Vagina (tissue), 2 donors: ENCODE measurements around the gene PFN4. TPM values are rescaled to one million over a fixed set of nuclear protein-coding genes. Genes with fewer than 3 reads are reported as not detected.

ENCODE experiments used
- DNase-seq, 2 donors: peaks; one replicate each; pipeline ENCODE4 v3.0.0-alpha.2; 2017; ENCODE audit errors: extremely low spot score in 2 of 2
- H3K27ac ChIP-seq: fragments of 200-600 bp; sonication (generic); one replicate; pipeline ENCODE4 v1.5.1; 2019
- H3K27me3 ChIP-seq: fragments of 200-600 bp; sonication (generic); one replicate; pipeline ENCODE4 v1.5.1; 2019
- H3K36me3 ChIP-seq, 2 donors: fragments of 200-600 bp; sonication (generic); one replicate each; pipeline ENCODE4 v1.5.1; 2017 to 2019
- H3K4me1 ChIP-seq: fragments of 200-600 bp; sonication (generic); one replicate; pipeline ENCODE4 v1.5.1; 2019
- H3K4me3 ChIP-seq, 2 donors: fragments of 200-600 bp; sonication (generic); 1 replicate in 1 of 2; 2 replicates in 1 of 2; pipeline ENCODE4 v1.5.1; 2016 to 2019
- H3K9me3 ChIP-seq: fragments of 200-600 bp; sonication (generic); one replicate; pipeline ENCODE4 v1.5.1; 2019
- CTCF ChIP-seq, 3 experiments: fragments of 450-650 bp in 2 of 3; fragments of 200-600 bp in 1 of 3; sonication (generic) in 1 of 3; IDR thresholded peaks; one replicate each; pipeline ENCODE4 v1.5.1; 2017 to 2019; ENCODE audit warnings: antibody characterized with exemption in 3 of 3, mild to moderate bottlenecking in 2 of 3, moderate library complexity in 2 of 3
- POLR2A ChIP-seq, 2 donors: fragments of 450-650 bp; IDR thresholded peaks; one replicate each; pipeline ENCODE4 v1.6.1; 2017; ENCODE audit warnings: antibody characterized with exemption in 2 of 2, mild to moderate bottlenecking in 2 of 2, moderate library complexity in 2 of 2
- POLR2AphosphoS5 ChIP-seq, 2 donors: sonication (generic); formaldehyde crosslinking; IDR thresholded peaks; one replicate each; pipeline ENCODE4 v1.9.0; 2017; ENCODE audit warnings: antibody characterized with exemption in 2 of 2, mild to moderate bottlenecking in 2 of 2, low read depth in 1 of 2; ENCODE audit not compliant: insufficient read depth in 1 of 2
- intact Hi-C: fragments of 100-400 bp; cut with DNase I; formaldehyde crosslinking; loops from one replicate; pipeline ENCODE4 v1.15.1; 2023
- total RNA-seq: library from RNA; depleted of rRNA; stranded (reverse); fragments of >200 nt; gene quantifications from one replicate; pipeline ENCODE4 v1.2.3, GENCODE V29; 2016

PFN4 gene
- total RNA-seq, 1 donor from 2014 or later: not detected

- DNase-seq: no peak
- Histone ChIP-seq H3K9me3 (no peaks in the 10 kb centered on the region), H3K36me3 (no peaks in the 10 kb centered on the region), H3K4me3 (peak overlapping the region; percentile 74 to 81), H3K27me3 (no peaks in the 10 kb centered on the region), H3K27ac (peak overlapping the region; percentile 91), H3K4me1 (peaks cover 23% of the 10 kb centered on the region)
- intact Hi-C loops: no loop called here
- TF ChIP-seq CTCF (IDR thresholded peaks at IDR 0.05) (no peak), POLR2A (IDR thresholded peaks at IDR 0.05) (no peak), POLR2AphosphoS5 (IDR thresholded peaks at IDR 0.05; ENCODE audit: insufficient read depth in 1 of 2, low read depth in 1 of 2) (no peak)
Observed at GRCh38 chr2:24123922-24124580, 917 bp upstream of the PFN4 start.

GRCh38 chr2:24122366-24123194 lies 554 bp downstream of the PFN4 start:
- intact Hi-C loops: no loop called here
- no peaks in the 10 kb centered on the region for H3K27me3 ChIP-seq
- H3K4me3 ChIP-seq: peak overlapping the region; percentile 74 to 81
- TF ChIP-seq POLR2A (IDR thresholded peaks at IDR 0.05) (no peak), POLR2AphosphoS5 (IDR thresholded peaks at IDR 0.05; ENCODE audit: insufficient read depth in 1 of 2, low read depth in 1 of 2) (no peak)
- H3K9me3 ChIP-seq: no peaks in the 10 kb centered on the region
- H3K4me1 ChIP-seq: peaks cover 23% of the 10 kb centered on the region
- DNase-seq: no peak
- peak overlapping the region; percentile 91 for H3K27ac ChIP-seq
- no peaks in the 10 kb centered on the region for H3K36me3 ChIP-seq

- intact Hi-C loops: no loop called here
- no peaks in the 10 kb centered on the region for H3K27me3 ChIP-seq
- H3K27ac ChIP-seq: no peak overlapping the region
- no peak for TF ChIP-seq POLR2A (IDR thresholded peaks at IDR 0.05)
- no peak for TF ChIP-seq POLR2AphosphoS5 (IDR thresholded peaks at IDR 0.05; ENCODE audit: insufficient read depth in 1 of 2, low read depth in 1 of 2)
- H3K9me3 ChIP-seq: no peaks in the 10 kb centered on the region
- peaks cover 23% of the 10 kb centered on the region for H3K4me1 ChIP-seq
- no peak overlapping the region for H3K4me3 ChIP-seq
- no peaks in the 10 kb centered on the region for H3K36me3 ChIP-seq
- no peak for DNase-seq
Observed at GRCh38 chr2:24121469-24121868, 1.7 kb downstream of the PFN4 start.

GRCh38 chr2:24121066-24121465 lies 2.1 kb downstream of the PFN4 start:
- no peaks in the 10 kb centered on the region for H3K9me3 ChIP-seq
- DNase-seq: no peak
- H3K4me1 ChIP-seq: peaks cover 23% of the 10 kb centered on the region
- H3K27ac ChIP-seq: no peak overlapping the region
- no peak overlapping the region for H3K4me3 ChIP-seq
- no peaks in the 10 kb centered on the region for H3K36me3 ChIP-seq
- H3K27me3 ChIP-seq: no peaks in the 10 kb centered on the region
- TF ChIP-seq CTCF (IDR thresholded peaks at IDR 0.05) (no peak), POLR2AphosphoS5 (IDR thresholded peaks at IDR 0.05; ENCODE audit: insufficient read depth in 1 of 2, low read depth in 1 of 2) (no peak), POLR2A (IDR thresholded peaks at IDR 0.05) (no peak)
- intact Hi-C loops: no loop called here

GRCh38 chr2:24117902-24118301 lies 5.2 kb downstream of the PFN4 start:
- DNase-seq: no peak
- no peak overlapping the region for H3K27ac ChIP-seq
- intact Hi-C loops: no loop called here
- H3K36me3 ChIP-seq: no peaks in the 10 kb centered on the region
- TF ChIP-seq POLR2AphosphoS5 (IDR thresholded peaks at IDR 0.05; ENCODE audit: insufficient read depth in 1 of 2, low read depth in 1 of 2): no peak
- peaks cover 6% of the 10 kb centered on the region for H3K4me1 ChIP-seq
- no peak overlapping the region for H3K4me3 ChIP-seq
- H3K27me3 ChIP-seq: no peaks in the 10 kb centered on the region
- no peaks in the 10 kb centered on the region for H3K9me3 ChIP-seq

- intact Hi-C loops: no loop called here
Observed at GRCh38 chr2:24115057-24115456, 8.1 kb downstream of the PFN4 start.

More at GRCh38 chr2:24115057-24115456, 8.1 kb downstream of the PFN4 start:
- Histone ChIP-seq H3K27ac (no peak overlapping the region), H3K4me1 (no peaks in the 10 kb centered on the region), H3K27me3 (no peaks in the 10 kb centered on the region), H3K9me3 (no peaks in the 10 kb centered on the region), H3K36me3 (no peaks in the 10 kb centered on the region), H3K4me3 (no peak overlapping the region)
- TF ChIP-seq POLR2A (IDR thresholded peaks at IDR 0.05): no peak
- TF ChIP-seq POLR2AphosphoS5 (IDR thresholded peaks at IDR 0.05; ENCODE audit: insufficient read depth in 1 of 2, low read depth in 1 of 2): no peak
- no peak for TF ChIP-seq CTCF (IDR thresholded peaks at IDR 0.05)
- DNase-seq: no peak
